ENCODE measurements around the gene STUM.

GRCh38 chr1:226637147-226637935 is 88.8 kb downstream of the STUM start:
- TF ChIP-seq CTCF (IDR thresholded peaks at IDR 0.05) (no peak), POLR2AphosphoS5 (IDR thresholded peaks at IDR 0.05; ENCODE audit: low read depth, low read length) (no peak), SIN3A (IDR thresholded peaks at IDR 0.05; ENCODE audit: borderline replicate concordance, insufficient read depth, low read depth, low read length) (no peak), REST (IDR thresholded peaks at IDR 0.05; ENCODE audit: insufficient read depth in 1 of 2, low read depth in 2 of 2, low read length in 1 of 2) (no peak), TCF7L2 (IDR thresholded peaks at IDR 0.05; ENCODE audit: low read depth, low read length) (no peak)

Measured in Panc1 (cell line).